GM18498 (cell line): ENCODE data around the gene CAMTA1.
"Not testable (repeated sequence)": the region's sequence is repeated elsewhere in the genome, so short reads cannot be mapped to it uniquely, and the experiment has no call there.

Experiments used
- ATAC-seq: cut with Tn5 transposase; IDR thresholded peaks from one replicate; pipeline ENCODE4 v1.9.1; 2021; ENCODE audit warnings: mild to moderate bottlenecking, moderate library complexity; ENCODE audit not compliant: unreplicated experiment

Gene CAMTA1

GRCh38 chr1:7689307-7689706 lies 904.1 kb downstream of the CAMTA1 start:
- ATAC-seq, result not testable (repeated sequence)

GRCh38 chr1:7690076-7690475 lies 904.8 kb downstream of the CAMTA1 start:
- ATAC-seq, result no peak

- no peak for ATAC-seq
Observed at GRCh38 chr1:7690496-7691182, 905.4 kb downstream of the CAMTA1 start.

- no peak for ATAC-seq
Observed at GRCh38 chr1:7691576-7691975, 906.3 kb downstream of the CAMTA1 start.

- no peak for ATAC-seq
Observed at GRCh38 chr1:7692005-7692404, 906.8 kb downstream of the CAMTA1 start.

GRCh38 chr1:7693037-7693436 lies 907.8 kb downstream of the CAMTA1 start:
- ATAC-seq, result not testable (repeated sequence)

GRCh38 chr1:7693662-7694061 lies 908.4 kb downstream of the CAMTA1 start:
- ATAC-seq, result no peak

GRCh38 chr1:7694600-7695496 lies 909.6 kb downstream of the CAMTA1 start:
- ATAC-seq, result no peak

- ATAC-seq, result no peak
Observed at GRCh38 chr1:7695497-7696117, 910.4 kb downstream of the CAMTA1 start.

- ATAC-seq, result no peak
Observed at GRCh38 chr1:7698641-7699040, 913.4 kb downstream of the CAMTA1 start.

GRCh38 chr1:7702365-7702764 lies 917.1 kb downstream of the CAMTA1 start:
- ATAC-seq, result no peak

- no peak for ATAC-seq
Observed at GRCh38 chr1:7703321-7704213, 918.3 kb downstream of the CAMTA1 start.

- peak; percentile 99 for ATAC-seq
Observed at GRCh38 chr1:7704214-7705047, 919.2 kb downstream of the CAMTA1 start.

- no peak for ATAC-seq
Observed at GRCh38 chr1:7705048-7705907, 920.0 kb downstream of the CAMTA1 start.

GRCh38 chr1:7705908-7706216 lies 920.6 kb downstream of the CAMTA1 start:
- ATAC-seq, result no peak

- ATAC-seq, result no peak
Observed at GRCh38 chr1:7707527-7707926, 922.3 kb downstream of the CAMTA1 start.

GRCh38 chr1:7708065-7708464 lies 922.8 kb downstream of the CAMTA1 start:
- not testable (repeated sequence) for ATAC-seq

GRCh38 chr1:7710859-7711258 lies 925.6 kb downstream of the CAMTA1 start:
- ATAC-seq, result no peak

- no peak for ATAC-seq
Observed at GRCh38 chr1:7712731-7713323, 927.6 kb downstream of the CAMTA1 start.
